BE2C (cell line): ENCODE data around the gene MMD.
A peak's percentile ranks its signal among the peaks of the same experiment; 100 is the strongest.

Source experiments
- DNase-seq: peaks from one replicate; pipeline ENCODE4 v3.0.0-alpha.2; 2020
- H3K27me3 ChIP-seq: fragments of 250-450 bp; sonication (Bioruptor Pico); 2 replicates; pipeline ENCODE4 v1.5.1; 2020; ENCODE audit warnings: mild to moderate bottlenecking
- H3K36me3 ChIP-seq: fragments of 250-450 bp; sonication (Bioruptor Pico); 2 replicates; pipeline ENCODE4 v1.5.1; 2020; ENCODE audit warnings: mild to moderate bottlenecking
- H3K4me1 ChIP-seq: fragments of 250-450 bp; sonication (Bioruptor Pico); 2 replicates; pipeline ENCODE4 v1.5.1; 2020
- H3K4me3 ChIP-seq: 2 replicates; pipeline ENCODE4 v1.5.1; 2011; ENCODE audit warnings: low read depth, low read length
- H3K9me3 ChIP-seq: fragments of 250-450 bp; sonication (Bioruptor Pico); 2 replicates; pipeline ENCODE4 v1.5.1; 2020
- CTCF ChIP-seq: IDR thresholded peaks from 2 replicates; pipeline ENCODE4 v1.5.1; 2012; ENCODE audit warnings: mild to moderate bottlenecking, low read depth, low read length

The MMD gene

GRCh38 chr17:55413825-55414489 lies 7.7 kb downstream of the MMD start:
- DNase-seq, result no peak
- no peaks in the 10 kb centered on the region for H3K27me3 ChIP-seq
- H3K4me1 ChIP-seq, result peaks cover 9% of the 10 kb centered on the region
- no peak for TF ChIP-seq CTCF
- no peak overlapping the region for H3K4me3 ChIP-seq
- H3K36me3 ChIP-seq, result peaks cover 28% of the 10 kb centered on the region
- H3K9me3 ChIP-seq, result no peaks in the 10 kb centered on the region

GRCh38 chr17:55411463-55411855 lies 10.2 kb downstream of the MMD start:
- peak; percentile 51 for DNase-seq
- Histone ChIP-seq H3K4me1 (peaks cover 9% of the 10 kb centered on the region), H3K4me3 (no peak overlapping the region), H3K9me3 (no peaks in the 10 kb centered on the region), H3K36me3 (peaks cover 50% of the 10 kb centered on the region), H3K27me3 (no peaks in the 10 kb centered on the region)
- no peak for TF ChIP-seq CTCF

- peaks cover 9% of the 10 kb centered on the region for H3K4me1 ChIP-seq
- no peak overlapping the region for H3K4me3 ChIP-seq
- no peaks in the 10 kb centered on the region for H3K9me3 ChIP-seq
- no peaks in the 10 kb centered on the region for H3K27me3 ChIP-seq
- peaks cover 56% of the 10 kb centered on the region for H3K36me3 ChIP-seq
- DNase-seq, result no peak
- no peak for TF ChIP-seq CTCF
Measured at GRCh38 chr17:55410722-55411462, 10.7 kb downstream of the MMD start.

- Histone ChIP-seq H3K27me3 (no peaks in the 10 kb centered on the region), H3K9me3 (no peaks in the 10 kb centered on the region), H3K4me3 (no peak overlapping the region), H3K4me1 (peaks cover 9% of the 10 kb centered on the region), H3K36me3 (peaks cover 66% of the 10 kb centered on the region)
- TF ChIP-seq CTCF, result no peak
- no peak for DNase-seq
Measured at GRCh38 chr17:55409030-55409800, 12.4 kb downstream of the MMD start.

DNA sequence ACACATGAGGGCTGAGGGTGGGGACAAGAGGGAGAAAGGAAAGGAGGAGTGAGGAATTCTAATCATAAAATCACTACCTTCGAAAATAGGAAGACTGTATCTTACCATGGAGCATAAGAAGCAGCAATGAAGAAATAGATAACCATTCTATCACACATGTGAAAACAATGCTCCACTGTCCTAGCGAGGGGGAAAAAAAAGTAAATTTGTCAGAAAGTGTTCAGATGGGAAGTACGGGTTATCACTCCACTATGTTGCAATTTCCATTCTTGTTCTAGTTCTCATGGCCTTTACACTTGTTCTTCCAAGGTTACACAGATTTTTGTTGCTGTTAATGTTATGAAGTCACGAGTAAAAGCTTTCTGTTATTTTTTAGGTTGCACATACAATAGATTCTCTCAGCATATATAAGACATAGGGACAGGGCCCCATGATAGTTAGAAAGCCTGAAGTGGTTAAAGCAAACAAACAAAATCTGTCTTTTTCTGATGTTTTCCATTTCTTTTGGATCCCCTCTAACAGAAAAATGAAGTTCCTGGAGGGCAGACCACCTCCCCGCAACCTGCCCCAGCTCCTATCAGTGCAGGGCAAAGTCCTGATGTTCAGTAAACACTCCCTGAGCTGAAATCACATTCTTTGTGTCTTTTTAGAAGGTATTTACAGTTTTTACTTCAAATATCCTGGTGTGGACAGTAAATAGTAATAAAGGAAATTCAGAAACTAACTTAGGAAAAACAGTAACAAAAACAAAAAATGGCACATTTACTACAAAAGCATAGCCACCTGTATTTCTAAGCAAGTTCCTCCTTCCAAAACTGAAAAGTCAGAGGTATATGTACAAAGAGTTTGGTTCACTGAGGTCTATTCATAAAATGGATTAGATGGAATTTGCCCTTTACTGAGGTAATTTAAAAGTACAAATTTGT lies 13.7 kb downstream of the MMD start:
- H3K9me3 ChIP-seq, result no peaks in the 10 kb centered on the region
- no peak overlapping the region for H3K4me3 ChIP-seq
- H3K4me1 ChIP-seq, result peaks cover 9% of the 10 kb centered on the region
- DNase-seq, result no peak
- peaks cover 61% of the 10 kb centered on the region for H3K36me3 ChIP-seq
- TF ChIP-seq CTCF, result no peak
- no peaks in the 10 kb centered on the region for H3K27me3 ChIP-seq
